Neural crest cell (in vitro differentiated cells): ENCODE data around the gene MXD4. TPM values are rescaled to one million over a fixed set of nuclear protein-coding genes. Genes with fewer than 3 reads are reported as not detected.

Experiments
- DNase-seq: peaks from one replicate; pipeline ENCODE4 v3.0.0; 2021; ENCODE audit warnings: low read depth, mixed read lengths, low spot score
- H3K27ac Mint-ChIP-seq: one replicate; pipeline ENCODE4 v1.8.0; 2021; ENCODE audit warnings: mild to moderate bottlenecking, mixed read lengths; ENCODE audit not compliant: unreplicated experiment
- H3K27me3 Mint-ChIP-seq: 2 replicates; pipeline ENCODE4 v1.8.0; 2021; ENCODE audit warnings: low read depth, mild to moderate bottlenecking, mixed read lengths
- H3K36me3 Mint-ChIP-seq: 2 replicates; pipeline ENCODE4 v1.8.0; 2021; ENCODE audit warnings: low read depth, mild to moderate bottlenecking, mixed read lengths
- H3K4me1 Mint-ChIP-seq: 2 replicates; pipeline ENCODE4 v1.8.0; 2021; ENCODE audit warnings: mixed read lengths
- H3K4me3 Mint-ChIP-seq: one replicate; pipeline ENCODE4 v1.8.0; 2021; ENCODE audit warnings: mild to moderate bottlenecking, mixed read lengths
- H3K9me3 Mint-ChIP-seq: 2 replicates; pipeline ENCODE4 v1.8.0; 2021; ENCODE audit warnings: mixed read lengths
- total RNA-seq: library from RNA; stranded (reverse); gene quantifications from 2 replicates; pipeline ENCODE4 v1.2.1, GENCODE V29; 2021
- TF ChIP-seq, protein P1 (sequence below): fragments of 200-600 bp; sonication (generic); conservative IDR thresholded peaks from 2 replicates; pipeline ENCODE4 v1.5.0; 2021; ENCODE audit warnings: antibody characterized with exemption, mild to moderate bottlenecking

MXD4 gene
- total RNA-seq, 1 donor from 2014 or later: 54.3 TPM

DNA sequence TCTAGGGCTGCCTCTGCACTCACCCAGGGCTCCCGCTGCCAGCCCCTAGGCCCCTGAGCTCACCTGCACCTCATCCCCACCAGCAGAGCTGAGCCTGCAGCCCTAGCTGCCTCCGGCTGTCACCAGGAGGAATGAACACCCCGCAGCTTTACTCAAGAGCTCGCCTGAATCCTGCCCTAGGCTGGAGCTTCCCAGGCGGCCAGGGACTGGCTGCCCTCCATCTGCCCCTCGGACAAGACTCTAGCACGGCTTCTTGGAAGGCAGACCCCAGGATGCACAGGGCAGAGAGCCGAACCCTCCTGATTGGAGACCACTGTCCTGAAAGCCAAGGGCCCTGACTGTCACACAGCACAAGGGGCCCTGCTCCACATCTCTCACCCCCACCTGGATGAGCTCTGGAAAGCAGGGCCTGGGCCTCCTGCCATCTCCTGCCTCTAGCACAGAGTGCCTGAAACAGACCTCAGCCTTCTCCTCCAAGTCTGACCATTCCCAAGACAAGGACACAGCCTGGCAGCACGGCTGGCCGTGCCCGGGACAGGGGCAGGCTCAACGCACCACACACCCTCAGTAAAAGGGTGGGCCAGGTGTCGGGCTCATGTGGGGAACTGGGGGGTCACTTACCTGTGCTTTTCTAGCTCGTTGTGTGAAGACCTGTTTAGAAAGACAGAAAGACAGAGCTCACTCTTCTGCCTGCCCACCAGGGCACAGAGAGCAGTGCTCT lies 4.4 kb downstream of the MXD4 start:
- peak overlapping the region; percentile 86 for H3K27ac Mint-ChIP-seq
- peak overlapping the region; percentile 59 for H3K4me3 Mint-ChIP-seq
- no peaks in the 10 kb centered on the region for H3K9me3 Mint-ChIP-seq
- H3K36me3 Mint-ChIP-seq: no peaks in the 10 kb centered on the region
- DNase-seq: no peak
- no peaks in the 10 kb centered on the region for H3K4me1 Mint-ChIP-seq
- H3K27me3 Mint-ChIP-seq: no peaks in the 10 kb centered on the region
- TF ChIP-seq, protein P1, sequence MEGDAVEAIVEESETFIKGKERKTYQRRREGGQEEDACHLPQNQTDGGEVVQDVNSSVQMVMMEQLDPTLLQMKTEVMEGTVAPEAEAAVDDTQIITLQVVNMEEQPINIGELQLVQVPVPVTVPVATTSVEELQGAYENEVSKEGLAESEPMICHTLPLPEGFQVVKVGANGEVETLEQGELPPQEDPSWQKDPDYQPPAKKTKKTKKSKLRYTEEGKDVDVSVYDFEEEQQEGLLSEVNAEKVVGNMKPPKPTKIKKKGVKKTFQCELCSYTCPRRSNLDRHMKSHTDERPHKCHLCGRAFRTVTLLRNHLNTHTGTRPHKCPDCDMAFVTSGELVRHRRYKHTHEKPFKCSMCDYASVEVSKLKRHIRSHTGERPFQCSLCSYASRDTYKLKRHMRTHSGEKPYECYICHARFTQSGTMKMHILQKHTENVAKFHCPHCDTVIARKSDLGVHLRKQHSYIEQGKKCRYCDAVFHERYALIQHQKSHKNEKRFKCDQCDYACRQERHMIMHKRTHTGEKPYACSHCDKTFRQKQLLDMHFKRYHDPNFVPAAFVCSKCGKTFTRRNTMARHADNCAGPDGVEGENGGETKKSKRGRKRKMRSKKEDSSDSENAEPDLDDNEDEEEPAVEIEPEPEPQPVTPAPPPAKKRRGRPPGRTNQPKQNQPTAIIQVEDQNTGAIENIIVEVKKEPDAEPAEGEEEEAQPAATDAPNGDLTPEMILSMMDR: no peak

DNA sequence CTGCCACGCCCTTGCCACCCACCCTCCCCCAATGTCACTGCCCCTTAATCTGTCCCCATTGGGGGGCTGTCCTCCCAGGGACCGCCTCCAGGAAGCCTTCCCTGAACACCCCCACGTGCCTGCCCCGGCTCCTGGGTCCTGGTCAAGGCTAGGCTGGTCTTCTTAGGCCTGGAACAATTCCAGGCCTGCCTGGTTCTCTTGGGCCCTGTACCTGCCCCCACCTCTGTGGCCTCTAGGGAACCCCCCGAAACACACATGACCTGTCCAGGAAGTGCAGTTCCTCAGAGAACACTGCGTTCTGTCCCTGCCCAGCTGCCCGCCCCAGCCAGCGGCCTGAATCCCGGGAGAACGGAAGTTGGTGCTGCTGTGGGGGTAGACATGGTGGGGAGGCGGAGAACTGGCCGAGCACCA lies 5.1 kb downstream of the MXD4 start:
- Mint-ChIP-seq H3K36me3 (no peaks in the 10 kb centered on the region), H3K9me3 (no peaks in the 10 kb centered on the region), H3K27me3 (no peaks in the 10 kb centered on the region), H3K4me3 (peak overlapping the region; percentile 59), H3K27ac (no peak overlapping the region), H3K4me1 (no peaks in the 10 kb centered on the region)
- no peak for DNase-seq
- TF ChIP-seq, protein P1: no peak

DNA sequence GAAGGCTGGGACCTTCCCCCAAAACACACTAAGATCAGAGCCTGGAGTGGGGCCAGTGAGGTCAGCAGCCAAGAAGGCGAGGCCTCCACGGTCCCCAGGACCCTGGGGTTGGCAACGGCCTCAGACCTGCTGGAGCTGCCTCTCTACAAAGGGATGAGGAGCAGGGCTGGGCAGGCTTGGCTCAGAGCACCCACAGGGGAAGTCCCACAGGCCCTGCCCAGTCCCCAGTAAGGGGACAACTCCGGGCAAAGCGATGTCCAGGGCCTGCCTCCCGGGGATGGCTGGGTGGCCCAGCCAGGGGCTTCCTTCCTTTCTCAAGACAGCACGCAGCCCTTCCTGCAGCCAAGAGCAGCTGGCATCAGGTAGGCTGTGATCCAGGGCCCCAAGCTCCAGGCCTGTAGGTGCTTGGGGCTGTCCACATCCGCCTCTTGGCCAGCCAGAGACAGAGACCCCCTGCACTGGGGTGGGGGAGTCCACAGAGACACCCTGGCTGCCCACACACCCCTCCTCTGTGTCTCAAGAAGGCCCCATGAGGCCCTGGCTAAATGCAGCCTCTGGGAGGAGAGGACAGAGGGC lies 5.7 kb downstream of the MXD4 start:
- DNase-seq: no peak
- H3K4me1 Mint-ChIP-seq: no peaks in the 10 kb centered on the region
- no peaks in the 10 kb centered on the region for H3K27me3 Mint-ChIP-seq
- no peaks in the 10 kb centered on the region for H3K9me3 Mint-ChIP-seq
- H3K4me3 Mint-ChIP-seq: no peak overlapping the region
- no peak overlapping the region for H3K27ac Mint-ChIP-seq
- TF ChIP-seq, protein P1: no peak
- no peaks in the 10 kb centered on the region for H3K36me3 Mint-ChIP-seq

DNA sequence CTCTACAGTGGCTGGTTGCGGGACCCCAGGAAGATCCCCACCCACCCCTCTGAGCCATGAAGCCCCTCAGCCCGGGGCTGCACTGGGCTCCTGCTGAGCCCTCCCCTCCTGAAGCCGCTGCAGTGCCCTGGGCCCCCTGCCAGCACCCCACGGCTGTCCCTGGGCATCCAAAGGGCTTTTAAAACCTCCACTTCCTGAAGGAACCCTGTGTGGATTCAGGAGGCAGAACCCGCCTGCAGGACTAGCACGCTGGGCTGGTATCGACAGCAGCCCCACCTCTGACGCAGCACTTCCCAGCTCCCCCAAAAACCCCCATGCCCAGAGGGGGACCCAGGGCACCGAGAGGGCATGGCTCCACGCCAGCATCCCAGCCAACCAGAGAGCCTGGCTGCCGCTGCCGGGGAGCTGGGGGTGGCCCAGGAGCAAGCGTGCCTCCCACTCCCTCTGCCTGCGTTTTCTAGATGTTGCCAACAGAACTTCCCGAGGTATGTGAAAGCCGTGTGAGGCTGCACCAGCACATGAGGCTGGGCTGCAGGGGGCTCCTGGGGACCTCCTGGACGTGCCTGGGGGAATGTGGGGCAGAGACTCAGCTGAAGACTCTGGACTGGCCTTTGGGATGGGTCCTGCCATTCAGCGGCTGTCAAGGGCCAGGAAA lies 6.3 kb downstream of the MXD4 start:
- DNase-seq: no peak
- Mint-ChIP-seq H3K4me1 (no peaks in the 10 kb centered on the region), H3K9me3 (no peaks in the 10 kb centered on the region), H3K4me3 (no peak overlapping the region), H3K27me3 (no peaks in the 10 kb centered on the region), H3K27ac (no peak overlapping the region), H3K36me3 (no peaks in the 10 kb centered on the region)
- TF ChIP-seq, protein P1: no peak

DNA sequence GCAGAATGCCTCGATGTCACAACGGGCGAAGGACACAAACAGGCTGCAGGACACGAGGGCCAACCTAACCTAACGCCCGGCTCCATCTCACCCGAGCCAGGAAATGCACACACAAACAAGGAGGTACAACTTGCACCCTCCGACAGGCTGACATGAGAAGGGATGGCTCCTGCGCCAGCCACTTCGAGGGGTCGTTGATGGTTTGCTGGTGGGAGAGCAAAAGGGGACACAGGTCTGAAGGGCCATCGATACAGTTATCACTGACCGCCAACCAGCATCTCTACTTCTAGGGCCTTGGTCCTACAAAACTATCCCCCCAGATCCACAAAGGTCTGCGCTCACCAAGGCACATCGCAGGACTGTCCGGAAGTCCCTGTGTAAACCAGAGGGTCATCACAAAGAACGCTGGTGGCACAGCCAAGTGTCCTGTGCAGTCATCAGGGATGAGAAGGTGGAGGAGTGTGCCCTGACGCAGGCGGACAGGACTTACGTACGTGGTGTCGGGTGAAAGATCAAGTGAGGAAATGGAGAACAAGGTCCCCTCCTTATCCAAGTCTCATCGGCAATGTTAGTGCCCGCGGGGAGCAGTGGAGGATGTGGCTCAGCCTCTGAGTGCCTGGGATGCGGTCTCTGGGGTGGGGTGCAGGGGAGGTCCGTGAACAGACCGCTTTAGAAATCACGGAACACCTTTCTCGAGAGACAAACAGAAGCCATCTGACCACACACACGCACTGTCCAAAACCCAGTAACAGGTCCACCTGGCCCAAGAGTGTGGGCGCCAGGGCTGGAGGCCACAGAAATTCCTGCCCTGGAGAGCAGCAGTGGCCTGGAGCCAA lies 7.0 kb downstream of the MXD4 start:
- DNase-seq: no peak
- H3K36me3 Mint-ChIP-seq: no peaks in the 10 kb centered on the region
- H3K4me1 Mint-ChIP-seq: no peaks in the 10 kb centered on the region
- H3K4me3 Mint-ChIP-seq: peak overlapping the region; percentile 66
- TF ChIP-seq, protein P1: no peak
- H3K27ac Mint-ChIP-seq: peak overlapping the region; percentile 27
- H3K9me3 Mint-ChIP-seq: no peaks in the 10 kb centered on the region
- no peaks in the 10 kb centered on the region for H3K27me3 Mint-ChIP-seq
